Subcutaneous adipose tissue (tissue), 4 donors: Measurements from ENCODE around the gene RALB. TPM values are rescaled to one million over a fixed set of nuclear protein-coding genes. Genes with fewer than 3 reads are reported as not detected.

Experiments
- total RNA-seq, 4 donors: library from RNA; depleted of rRNA; stranded (reverse); fragments of >200 nt; gene quantifications; one replicate each; pipeline ENCODE4 v1.1.0, GENCODE V29; 2016
- TF ChIP-seq, protein P1 (sequence below): fragments of 450-650 bp; IDR thresholded peaks from one replicate; pipeline ENCODE4 v1.5.1; 2016; ENCODE audit warnings: low read depth, mild to moderate bottlenecking, control low read depth, antibody characterized with exemption, moderate library complexity

RALB gene
- total RNA-seq, result 10 to 100 TPM; 54.2 to 84.0 (median 56.8) TPM

DNA sequence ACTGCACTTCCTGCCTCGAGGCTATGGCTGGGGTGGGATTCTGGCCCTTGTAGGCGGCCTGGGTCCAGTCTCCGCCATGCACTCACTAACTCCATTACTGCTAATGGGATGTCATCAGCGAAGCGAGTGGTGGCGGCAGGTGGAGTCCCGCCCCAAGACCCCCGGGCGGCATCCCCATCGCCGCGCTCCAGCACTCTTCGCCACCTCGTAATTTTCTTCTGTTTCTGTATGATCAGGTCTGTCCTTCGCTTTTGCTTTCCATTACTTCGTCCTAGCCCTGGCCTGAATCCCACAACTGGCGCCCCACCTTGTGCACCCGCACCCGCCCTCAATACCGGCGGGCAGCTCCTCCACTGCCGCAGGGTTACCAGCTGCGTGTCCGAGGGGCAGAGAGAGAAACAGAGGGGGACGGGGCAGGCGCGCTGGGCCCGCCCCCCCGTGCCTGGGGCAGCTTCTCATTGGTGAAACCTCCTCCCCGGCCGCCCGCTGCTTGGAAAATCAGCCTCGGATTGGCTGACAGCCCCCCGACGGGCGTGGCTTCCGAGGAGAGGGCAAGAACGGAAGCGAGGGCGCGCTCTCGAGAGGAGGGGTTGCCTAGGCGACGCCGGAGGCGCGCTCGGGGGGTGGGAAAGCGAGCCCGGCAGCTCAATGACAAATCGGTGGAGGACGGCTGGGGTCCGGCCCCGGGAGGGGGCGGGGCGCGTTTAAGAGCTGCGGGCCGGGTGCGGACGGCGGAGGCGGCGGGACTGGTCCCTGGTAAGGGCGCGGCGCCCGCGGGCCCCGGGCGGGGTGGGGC is at the start of gene RALB:
RALB (plus strand) TSS at position 628 of the 796 bp plus-strand sequence. CDS start 25,813 bp downstream, outside the sequence.
- TF ChIP-seq, protein P1, sequence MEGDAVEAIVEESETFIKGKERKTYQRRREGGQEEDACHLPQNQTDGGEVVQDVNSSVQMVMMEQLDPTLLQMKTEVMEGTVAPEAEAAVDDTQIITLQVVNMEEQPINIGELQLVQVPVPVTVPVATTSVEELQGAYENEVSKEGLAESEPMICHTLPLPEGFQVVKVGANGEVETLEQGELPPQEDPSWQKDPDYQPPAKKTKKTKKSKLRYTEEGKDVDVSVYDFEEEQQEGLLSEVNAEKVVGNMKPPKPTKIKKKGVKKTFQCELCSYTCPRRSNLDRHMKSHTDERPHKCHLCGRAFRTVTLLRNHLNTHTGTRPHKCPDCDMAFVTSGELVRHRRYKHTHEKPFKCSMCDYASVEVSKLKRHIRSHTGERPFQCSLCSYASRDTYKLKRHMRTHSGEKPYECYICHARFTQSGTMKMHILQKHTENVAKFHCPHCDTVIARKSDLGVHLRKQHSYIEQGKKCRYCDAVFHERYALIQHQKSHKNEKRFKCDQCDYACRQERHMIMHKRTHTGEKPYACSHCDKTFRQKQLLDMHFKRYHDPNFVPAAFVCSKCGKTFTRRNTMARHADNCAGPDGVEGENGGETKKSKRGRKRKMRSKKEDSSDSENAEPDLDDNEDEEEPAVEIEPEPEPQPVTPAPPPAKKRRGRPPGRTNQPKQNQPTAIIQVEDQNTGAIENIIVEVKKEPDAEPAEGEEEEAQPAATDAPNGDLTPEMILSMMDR, result no peak

DNA sequence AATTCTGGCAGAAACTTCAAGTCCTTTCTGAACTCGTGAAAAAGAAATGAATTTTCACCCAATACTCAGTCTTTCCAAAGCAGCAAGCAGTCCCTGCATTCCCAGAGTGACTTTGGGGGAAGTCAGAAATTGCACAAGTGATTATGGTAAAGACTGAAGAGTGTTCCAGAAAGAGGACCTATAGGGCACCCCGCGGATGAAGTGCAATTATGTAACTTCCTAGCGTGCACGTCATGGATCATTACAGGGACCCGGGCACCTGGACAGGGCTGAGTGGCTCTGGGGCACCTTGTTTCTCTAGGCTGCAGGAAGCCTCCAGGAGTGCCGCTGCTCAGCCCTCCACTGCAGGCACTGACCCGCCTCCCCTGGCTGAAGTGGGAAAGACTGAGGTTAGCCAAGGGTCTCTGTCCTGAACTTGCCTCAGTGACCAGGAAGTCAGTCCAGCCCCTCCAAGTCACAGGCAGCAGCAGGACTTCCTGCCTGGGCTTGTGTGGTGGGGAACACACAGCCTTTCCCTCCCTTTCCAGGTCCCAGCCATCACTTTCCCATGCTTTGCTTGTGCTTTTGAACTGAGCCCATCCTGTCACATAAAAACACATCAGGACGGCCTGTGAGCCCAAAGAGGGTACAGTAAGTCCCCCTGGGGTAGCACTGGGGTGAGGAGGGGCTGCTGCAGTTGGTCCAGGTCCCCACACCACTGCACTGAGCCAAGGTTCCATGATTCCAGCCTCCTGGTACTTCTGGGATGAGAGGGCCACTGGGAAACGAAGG is 49.2 kb upstream of the RALB start:
- TF ChIP-seq, protein P1, result no peak

DNA sequence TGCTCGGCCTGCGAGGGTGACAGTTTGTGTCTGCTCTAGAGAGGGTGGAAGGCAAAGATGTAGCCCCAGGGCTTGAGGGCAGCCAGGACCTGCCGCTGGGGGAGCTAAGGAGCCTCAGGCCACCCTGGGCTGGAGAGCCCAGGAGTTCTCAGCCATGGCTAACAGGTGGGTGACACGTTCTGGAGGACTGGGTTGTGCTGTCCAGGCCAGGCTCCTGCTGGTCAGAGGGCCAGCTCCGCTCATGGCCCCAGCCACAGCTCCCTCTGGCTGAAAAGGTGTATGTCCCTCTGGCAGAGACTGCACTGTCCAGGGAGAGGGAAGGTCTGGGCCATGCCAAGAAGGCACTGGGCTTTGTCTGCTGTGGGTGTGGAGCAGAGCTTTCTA is 48.6 kb upstream of the RALB start:
- TF ChIP-seq, protein P1, result no peak

GRCh38 chr2:120204417-120204816 is 48.2 kb upstream of the RALB start:
- TF ChIP-seq, protein P1, result no peak

- TF ChIP-seq, protein P1, result no peak
These were observed 47.5 kb upstream of the RALB start for GRCh38 chr2:120204945-120205670.

- TF ChIP-seq, protein P1, result no peak
These were observed 46.5 kb upstream of the RALB start for GRCh38 chr2:120206022-120206581.
